HG03064 (cell line): Measurements from ENCODE around the gene SLC25A13.
"Not testable (repeated sequence)": the region's sequence is repeated elsewhere in the genome, so short reads cannot be mapped to it uniquely, and the experiment has no call there.

Experiments used
- ATAC-seq: cut with Tn5 transposase; IDR thresholded peaks from one replicate; pipeline ENCODE4 v1.9.1; 2021; ENCODE audit warnings: low read depth; ENCODE audit not compliant: unreplicated experiment

Gene SLC25A13, protein sequence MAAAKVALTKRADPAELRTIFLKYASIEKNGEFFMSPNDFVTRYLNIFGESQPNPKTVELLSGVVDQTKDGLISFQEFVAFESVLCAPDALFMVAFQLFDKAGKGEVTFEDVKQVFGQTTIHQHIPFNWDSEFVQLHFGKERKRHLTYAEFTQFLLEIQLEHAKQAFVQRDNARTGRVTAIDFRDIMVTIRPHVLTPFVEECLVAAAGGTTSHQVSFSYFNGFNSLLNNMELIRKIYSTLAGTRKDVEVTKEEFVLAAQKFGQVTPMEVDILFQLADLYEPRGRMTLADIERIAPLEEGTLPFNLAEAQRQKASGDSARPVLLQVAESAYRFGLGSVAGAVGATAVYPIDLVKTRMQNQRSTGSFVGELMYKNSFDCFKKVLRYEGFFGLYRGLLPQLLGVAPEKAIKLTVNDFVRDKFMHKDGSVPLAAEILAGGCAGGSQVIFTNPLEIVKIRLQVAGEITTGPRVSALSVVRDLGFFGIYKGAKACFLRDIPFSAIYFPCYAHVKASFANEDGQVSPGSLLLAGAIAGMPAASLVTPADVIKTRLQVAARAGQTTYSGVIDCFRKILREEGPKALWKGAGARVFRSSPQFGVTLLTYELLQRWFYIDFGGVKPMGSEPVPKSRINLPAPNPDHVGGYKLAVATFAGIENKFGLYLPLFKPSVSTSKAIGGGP

DNA sequence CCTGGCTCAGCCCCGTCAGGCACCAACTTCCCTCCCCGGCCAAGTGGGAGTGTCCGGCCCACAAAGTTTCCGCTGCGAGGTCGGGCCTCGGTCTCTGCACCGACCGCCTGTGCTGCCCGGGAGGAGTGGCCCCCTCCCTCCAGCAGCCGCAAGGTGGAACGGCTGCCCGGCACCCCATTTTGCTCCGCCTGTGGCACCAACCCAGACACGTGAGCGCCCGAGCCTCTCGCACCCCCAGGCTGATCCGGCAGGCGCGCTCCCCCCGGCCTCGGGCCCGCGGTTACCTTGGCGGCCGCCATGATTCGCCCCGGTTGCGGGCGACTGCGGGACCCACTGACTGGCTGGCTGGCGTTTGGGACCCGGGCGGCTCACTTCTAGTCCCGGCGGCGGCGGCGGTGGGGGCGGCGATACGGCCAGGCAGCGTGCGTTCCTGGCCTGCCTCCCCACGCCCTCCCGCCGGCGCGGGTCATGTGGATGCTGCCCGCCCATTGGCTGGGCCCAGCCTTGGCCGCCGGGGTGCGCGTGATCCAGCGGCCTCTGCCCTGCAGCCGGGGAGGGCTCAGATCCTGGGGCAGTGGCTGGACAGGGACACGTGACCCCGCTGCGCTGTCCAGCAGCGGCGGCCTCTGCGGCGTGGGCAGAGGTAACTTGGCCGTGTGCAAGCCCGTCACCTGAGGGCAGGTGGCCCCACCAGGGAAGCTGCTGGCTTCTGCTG lies at the start of gene SLC25A13:
Gene SLC25A13, minus strand, starts transcription at position 441 of the 715 bp plus-strand sequence. Its CDS starts 142 bp downstream, at position 299.
- ATAC-seq = peak; percentile 80

DNA sequence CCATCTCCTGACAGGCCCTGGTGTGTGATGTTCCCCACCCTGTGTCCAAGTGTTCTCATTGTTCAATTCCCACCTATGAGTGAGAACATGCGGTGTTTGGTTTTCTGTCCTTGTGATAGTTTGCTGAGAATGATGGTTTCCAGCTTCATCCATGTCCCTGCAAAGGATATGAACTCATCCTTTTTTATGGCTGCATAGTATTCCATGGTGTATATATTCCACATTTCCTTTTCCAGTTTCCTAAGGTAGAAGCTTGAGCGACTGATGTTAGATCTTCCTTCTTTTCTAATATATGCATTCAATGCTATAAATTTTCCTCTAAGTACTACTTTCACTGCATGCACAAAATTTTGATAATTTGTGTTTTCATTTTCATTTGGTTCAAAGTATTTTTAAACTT lies 44.0 kb upstream of the SLC25A13 start:
- not testable (repeated sequence) for ATAC-seq

DNA sequence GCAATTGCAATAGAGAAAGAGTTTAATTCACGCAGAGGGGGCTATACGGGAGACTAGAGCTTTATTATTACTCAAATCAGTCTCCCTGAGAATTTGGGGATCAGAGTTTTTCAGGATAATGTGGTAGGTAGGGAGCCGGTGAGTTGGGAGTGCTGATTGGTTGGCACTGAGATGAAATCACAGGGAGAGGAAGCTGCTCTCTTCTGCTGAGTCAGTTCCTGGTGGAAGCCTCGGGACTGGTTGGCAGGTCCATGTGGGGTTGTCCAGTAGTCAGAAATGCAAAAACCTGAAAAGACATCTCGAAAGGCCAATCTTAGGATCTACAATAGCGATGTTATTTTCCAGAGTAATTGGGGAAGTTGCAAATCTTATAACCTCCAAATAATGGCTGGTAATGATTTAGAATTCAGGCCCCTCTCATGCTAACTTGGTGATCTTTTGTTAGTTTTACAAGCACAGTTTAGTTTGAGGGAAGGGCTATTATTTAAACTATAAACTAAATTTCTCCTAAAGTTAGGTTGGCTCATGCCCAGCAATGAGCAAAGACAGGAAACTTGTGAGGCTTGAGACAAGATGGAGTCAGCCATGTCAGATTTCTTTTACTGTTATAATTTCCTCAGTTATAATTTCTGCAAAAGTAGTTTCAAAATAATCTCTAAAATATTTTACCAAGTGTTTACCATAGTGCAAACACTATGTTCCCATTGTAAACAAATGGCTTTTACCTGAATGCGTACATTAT lies 39.4 kb upstream of the SLC25A13 start:
- no peak for ATAC-seq

DNA sequence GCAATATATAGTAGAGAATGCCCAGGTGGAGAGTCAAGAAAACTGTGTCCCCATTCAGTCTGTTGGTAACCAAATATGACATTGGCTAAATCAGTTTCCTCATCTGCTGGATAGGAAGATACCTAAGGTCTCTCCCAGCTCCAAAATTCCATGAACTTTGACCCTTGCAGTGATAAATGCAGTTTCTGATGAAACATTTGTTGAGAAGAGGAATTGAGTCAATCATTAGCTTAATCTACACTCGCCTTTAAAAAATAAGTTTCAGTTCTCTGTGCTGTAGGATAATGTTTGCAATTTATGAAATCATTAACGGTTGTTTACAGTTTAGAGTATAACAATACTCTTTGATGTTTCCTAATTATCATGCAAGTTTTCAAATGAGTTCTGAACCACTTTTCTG lies 38.0 kb upstream of the SLC25A13 start:
- ATAC-seq = no peak

DNA sequence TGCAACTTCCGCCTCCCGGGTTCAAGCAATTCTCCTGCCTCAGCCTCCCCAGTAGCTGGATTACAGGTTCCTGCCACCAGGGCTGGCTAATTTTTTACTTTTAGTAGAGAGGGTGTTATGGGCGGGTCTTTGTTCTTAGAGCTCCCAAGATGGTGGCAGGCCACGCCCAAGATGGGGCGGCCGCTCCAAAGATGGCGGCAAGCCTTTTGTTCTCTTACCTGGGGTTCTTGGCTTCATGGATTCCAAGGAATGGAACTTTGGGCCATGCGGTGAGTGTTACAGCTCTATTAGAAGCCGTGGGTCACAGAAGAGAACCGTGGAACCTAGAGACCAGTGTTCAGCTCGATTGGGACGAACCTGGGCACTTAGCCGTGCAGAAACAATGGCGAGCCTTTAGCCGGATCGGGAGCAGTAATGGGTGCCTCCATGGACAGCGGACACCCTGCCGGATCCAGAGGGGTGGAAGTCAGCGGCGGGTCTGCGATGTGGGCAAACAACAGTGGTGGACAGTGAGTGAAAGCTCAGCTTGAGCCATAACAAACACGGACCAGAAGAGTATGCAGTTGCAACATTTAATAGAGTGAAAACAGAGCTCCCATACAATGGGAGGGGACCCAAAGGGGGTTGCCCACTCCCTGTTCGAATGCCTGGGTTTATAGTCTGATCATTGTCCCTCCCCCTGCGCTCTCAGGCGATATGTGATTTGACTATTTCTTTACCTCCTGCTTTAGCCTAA lies 36.5 kb upstream of the SLC25A13 start:
- not testable (repeated sequence) for ATAC-seq

DNA sequence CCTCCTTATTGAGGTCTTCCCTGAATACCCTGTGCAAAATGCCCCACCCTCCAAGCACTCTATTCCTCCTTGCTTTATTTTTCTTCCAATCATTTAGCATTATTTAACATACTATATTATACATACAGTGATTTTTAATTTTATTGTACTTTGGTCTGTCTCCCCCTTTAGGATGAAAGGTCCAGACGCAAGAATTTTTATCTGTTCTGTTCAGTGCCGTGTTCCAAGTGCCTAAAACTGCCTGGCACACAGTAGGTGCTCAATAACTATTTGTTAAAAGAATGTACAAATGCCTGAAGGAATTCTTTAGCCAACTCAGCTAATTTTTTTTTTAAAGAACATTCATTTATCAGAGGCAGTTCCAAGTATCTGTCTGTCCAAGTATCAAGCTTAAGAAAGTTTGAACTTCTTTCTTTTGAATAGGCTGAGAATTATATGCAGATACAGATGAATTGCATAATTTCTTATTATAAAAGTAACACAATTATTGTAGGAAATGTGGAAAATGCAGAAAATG lies 34.1 kb upstream of the SLC25A13 start:
- no peak for ATAC-seq

DNA sequence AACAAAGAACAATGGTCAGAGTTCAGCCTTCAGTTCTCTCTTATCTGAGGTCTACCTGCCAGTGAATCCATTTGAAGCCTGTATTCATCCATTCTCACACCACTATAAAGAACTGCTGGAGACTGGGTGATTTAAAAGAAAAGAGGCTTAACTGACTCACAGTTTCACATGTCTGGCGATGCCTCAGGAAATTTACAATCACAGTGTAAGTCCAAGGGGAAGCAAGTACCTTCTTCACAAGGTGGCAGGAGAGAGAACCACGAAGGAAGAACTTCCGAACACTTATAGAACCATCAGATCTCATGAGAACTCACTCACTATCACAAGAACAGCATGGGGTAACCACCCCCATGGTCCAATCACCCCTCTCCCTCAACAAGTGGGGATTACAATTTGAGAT lies 33.0 kb upstream of the SLC25A13 start:
- ATAC-seq = no peak

DNA sequence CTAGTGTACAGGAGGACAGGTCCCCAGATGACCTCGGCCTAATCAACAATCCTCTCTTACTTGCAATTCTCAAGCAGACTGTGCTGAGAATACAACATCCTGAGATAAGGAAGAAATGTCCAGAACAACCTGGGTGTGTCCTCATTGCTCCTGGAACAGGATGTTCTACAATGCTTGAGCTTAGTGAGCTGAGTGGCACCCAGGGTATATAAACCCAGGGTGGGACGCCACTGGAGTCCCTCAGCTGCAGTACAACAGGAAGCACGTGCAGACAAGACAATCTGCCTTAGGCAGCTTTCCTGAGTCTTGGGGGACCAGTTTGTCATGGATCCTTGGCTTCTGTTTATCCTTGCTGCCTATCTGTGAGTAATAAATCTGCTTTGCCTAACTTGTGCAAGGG lies 27.7 kb upstream of the SLC25A13 start:
- no peak for ATAC-seq

DNA sequence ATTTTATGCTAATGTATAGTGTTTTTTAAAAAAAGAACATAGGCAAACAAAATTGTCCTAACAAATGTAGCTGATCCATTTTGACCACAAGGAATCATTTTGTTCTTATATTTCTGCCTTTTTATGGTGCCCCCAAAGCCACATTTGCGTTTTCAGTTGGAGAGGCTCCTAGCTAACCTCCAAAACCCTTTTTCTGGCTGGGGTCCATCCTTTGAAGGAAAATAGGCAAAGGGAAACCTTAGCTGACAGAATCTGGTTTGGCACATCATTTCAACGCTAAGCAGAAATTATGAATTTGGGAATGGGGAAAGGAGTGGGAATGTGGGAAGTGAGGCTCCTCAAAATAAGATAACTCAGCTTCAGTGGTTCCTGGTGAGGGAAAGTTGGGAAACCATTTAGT lies 25.6 kb upstream of the SLC25A13 start:
- no peak for ATAC-seq

DNA sequence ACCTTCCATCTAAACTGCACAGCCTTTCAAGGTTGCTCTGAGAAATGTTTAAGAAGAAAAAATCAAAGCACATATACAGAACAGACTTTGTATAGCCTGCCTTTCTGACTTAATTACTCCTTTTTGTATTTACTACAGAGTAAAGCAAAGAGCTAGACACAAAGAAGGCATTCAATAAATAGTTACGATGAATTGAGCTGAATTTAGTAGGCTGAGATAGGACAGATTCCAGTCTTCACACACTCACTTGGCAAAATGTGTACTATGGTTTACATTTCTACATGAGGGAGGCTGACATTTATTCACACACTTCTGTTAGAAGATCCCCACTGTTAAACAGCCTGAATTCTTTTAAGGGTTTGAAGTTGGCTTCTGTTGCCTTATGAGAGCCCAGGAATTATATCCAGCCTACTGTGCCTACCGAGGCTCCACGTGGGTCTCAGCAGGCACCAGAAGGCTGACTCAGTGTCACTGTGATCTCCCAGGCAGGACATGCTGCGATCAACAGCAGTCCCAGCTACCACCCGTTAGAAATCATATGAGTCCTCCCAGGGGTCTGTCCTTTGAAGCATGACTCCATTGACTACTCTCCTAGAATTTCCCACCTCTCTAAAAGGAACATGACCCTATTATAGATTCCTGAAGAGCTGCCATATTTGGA lies 24.5 kb upstream of the SLC25A13 start:
- ATAC-seq = no peak

DNA sequence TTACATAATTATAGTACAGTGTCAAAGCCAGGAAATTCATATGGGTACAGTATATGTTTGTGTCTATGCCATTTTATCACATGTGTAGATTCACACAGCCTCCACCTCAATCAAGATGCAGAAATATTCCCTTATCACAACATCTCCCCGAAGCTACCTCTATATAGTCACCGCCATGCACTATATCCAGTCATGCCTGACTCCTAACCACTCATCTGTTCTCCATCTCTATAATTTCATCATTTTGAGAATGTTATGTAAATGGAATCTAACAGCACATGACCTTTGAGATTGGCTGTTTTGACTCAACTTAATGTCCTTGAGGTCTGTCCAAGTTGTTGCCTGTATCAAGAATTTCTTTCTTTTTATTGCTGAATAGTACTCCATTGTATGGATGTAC lies 22.3 kb upstream of the SLC25A13 start:
- no peak for ATAC-seq

DNA sequence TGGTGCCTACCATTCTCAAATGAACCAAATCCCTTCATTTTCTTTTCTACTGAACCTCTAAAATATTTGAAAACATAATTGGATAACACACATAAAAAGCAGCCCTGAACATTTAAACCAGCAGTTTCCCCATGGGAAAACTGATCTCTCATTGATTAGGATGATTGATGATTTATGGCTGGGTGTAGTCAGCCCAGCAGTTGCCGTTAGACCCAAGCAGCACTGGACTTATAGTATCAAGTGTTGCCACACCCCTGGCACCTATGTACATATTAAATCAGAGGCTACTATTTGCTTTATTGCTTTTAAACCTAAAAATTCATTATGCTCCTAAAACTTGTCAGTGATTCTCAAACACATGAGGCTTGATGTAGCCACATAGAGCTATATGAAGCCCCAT lies 20.2 kb upstream of the SLC25A13 start:
- no peak for ATAC-seq

DNA sequence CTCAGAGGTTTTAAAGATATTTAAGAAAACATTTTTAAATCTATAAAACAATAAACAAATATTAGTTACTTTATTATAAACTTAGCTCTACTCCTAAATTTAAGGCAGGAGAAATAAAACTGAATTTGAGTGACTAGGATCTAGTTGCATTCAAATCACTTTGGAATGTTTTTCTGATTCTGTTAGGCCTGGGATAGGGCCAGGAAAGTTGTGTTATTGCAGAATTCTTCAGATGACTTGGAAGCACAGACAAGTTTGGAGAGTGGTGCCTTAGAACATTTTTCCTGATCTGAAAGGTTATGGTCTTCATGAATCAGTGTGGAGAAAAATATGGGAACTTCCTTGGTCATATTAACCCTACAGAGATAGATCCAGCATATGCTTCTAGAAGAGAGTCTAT lies 15.6 kb upstream of the SLC25A13 start:
- no peak for ATAC-seq

DNA sequence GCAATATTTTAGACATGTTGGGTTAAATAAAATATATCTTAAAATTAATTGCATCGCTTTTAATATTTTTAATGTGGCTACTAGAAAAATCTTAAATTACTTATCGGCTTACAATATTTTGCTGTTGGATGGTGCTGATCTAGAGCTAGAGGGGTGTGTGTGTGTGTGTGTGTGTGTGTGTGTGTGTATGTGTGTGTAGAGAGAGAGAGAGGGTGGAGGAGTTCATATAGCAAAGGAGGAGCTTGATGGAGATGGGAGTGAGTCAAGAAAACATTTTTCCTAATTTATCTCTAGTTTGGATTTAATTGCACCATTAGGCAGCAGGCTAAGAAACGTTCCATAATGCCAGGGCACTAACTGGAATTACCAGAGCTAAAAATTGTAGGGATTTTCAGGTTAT lies 10.4 kb upstream of the SLC25A13 start:
- ATAC-seq = no peak

DNA sequence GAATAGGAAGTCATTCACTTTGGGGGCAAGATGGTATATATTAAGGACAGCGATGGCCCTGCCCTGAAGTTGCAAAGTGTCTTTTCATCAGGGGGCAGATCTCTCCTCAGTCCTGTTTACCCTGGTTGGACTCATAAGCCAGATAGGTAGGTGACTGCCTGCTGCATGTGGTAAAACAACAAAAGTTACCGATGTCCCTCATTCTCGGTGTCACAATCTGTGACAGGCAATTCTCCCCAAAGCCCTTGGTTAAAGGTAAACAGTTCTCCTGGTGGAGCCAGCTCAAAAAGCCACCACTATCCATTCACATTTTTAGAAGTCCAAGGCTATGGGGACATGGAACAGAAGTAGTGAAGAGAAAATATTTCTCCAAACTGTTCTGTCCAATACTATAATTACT lies 9.9 kb upstream of the SLC25A13 start:
- no peak for ATAC-seq

DNA sequence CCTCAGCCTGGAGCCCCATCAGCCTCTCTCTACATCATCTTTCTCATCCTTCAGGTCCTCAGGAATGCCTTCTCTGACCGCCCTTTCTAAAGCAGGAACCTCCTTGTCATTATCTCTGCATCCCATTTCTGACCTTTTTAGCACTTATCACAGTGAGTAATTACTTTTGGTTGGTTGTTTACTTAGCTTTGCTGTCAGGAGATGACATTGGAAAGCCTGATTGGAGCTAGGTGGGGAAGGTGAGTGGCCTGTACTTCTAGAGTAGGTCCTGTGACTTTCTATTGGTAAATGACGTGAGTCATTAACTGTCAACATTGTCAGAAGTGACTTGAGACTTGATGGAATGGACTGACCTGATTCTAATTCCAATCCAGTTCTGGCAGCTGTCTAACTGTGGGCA lies 9.3 kb upstream of the SLC25A13 start:
- ATAC-seq = no peak

DNA sequence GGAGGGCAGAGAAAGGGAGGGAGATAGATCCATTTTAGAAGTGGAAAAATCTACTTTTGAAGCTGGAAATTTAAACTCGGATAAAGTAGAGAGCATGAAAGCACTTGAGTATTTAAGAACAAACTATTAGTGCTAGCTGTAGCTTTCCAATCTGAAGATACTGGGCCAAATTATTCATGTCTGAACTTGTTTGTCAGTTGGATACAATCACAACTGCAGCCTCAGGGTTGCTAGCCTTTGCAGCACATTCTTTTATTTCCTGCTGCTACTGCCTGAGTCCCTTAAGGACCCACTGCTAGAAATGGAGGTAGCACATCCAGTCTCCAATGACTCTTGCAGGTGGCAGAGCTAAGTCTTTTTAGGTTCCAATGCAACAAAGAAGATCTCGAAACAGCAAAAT lies 8.3 kb upstream of the SLC25A13 start:
- ATAC-seq = no peak

DNA sequence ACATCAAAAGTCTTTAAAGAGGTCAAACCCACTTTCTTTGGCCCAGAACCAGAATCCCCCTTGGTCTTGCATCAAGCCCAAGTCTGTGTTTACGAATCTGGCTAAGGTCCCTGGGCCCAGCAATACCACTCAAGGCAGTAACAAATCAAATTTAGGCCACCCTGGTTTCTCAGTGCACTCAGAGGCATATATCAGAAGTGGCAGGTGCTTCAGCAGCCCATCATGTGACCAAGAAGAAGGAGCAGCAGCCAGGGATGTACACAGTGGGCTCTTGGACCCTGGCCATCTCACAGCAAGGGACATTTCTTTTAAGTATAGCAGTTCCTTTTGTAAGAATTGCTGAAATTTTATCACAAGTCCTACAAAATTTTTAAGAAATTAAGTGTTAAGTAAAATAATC lies 7.3 kb upstream of the SLC25A13 start:
- ATAC-seq = no peak

DNA sequence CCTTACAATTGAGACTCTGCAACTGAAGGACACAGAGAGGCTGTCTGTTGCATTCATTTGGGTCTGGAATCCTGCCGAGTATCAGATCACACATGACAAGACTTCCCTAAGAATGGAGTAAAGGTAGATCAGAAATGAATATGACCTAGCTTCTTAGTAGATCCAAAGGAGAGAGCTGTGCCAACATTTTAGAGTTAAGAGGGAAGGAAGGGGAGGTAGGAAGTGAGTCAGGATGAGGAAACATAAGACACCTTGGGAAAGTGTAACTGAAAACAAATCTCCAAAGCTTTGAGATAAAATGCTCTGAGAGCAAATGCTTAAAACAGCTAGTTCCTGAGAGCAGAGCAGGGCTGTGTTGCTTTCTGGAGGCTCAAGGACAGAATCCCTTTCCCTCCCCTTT lies 6.1 kb upstream of the SLC25A13 start:
- ATAC-seq = no peak
